Omental fat pad (tissue), 4 donors: ENCODE measurements around the gene ZNF613. TPM values are rescaled to one million over a fixed set of nuclear protein-coding genes. Genes with fewer than 3 reads are reported as not detected.
"Not testable (repeated sequence)": the region's sequence is repeated elsewhere in the genome, so short reads cannot be mapped to it uniquely, and the experiment has no call there.

Source experiments
- ATAC-seq: fragments of 150-250 bp; one replicate; pipeline ENCODE4 v1.9.1; 2016; ENCODE audit warnings: mild to moderate bottlenecking, moderate library complexity; ENCODE audit not compliant: low FRiP score
- DNase-seq: peaks from one replicate; pipeline ENCODE4 v3.0.0-alpha.2; 2019; ENCODE audit warnings: low spot score
- CTCF ChIP-seq, 3 donors: fragments of 450-650 bp; IDR thresholded peaks; one replicate each; pipeline ENCODE4 v1.5.1; 2016 to 2017; ENCODE audit warnings: antibody characterized with exemption in 3 of 3, mild to moderate bottlenecking in 3 of 3, moderate library complexity in 2 of 3
- total RNA-seq, 4 donors: library from RNA; depleted of rRNA; stranded (reverse); fragments of >200 nt; gene quantifications; one replicate each; pipeline ENCODE4 v1.1.0, GENCODE V29; 2016

Gene ZNF613
- total RNA-seq, 4 donors from 2014 or later = 2.7 to 9.0 (median 6.1) TPM

- ATAC-seq (no peak), DNase-seq (no peak)
- TF ChIP-seq CTCF (IDR thresholded peaks at IDR 0.05) = no peak
These were observed 25.4 kb upstream of the ZNF613 start for GRCh38 chr19:51901860-51902259.

- ATAC-seq (no peak), DNase-seq (no peak)
- no peak for TF ChIP-seq CTCF (IDR thresholded peaks at IDR 0.05)
These were observed 24.1 kb upstream of the ZNF613 start for GRCh38 chr19:51903192-51903591.

GRCh38 chr19:51904331-51905165 is 22.7 kb upstream of the ZNF613 start, which contains the start of gene ZNF649:
Gene ZNF649 (minus strand): TSS chr19:51905017. CDS start chr19:51900107, 4,910 bp downstream.
- no peak for TF ChIP-seq CTCF (IDR thresholded peaks at IDR 0.05)
- DNase-seq (no peak), ATAC-seq (peak; percentile 84)

- DNase-seq = no peak
- no peak for ATAC-seq
- TF ChIP-seq CTCF (IDR thresholded peaks at IDR 0.05) = no peak
These were observed 22.1 kb upstream of the ZNF613 start for GRCh38 chr19:51905206-51905605.

GRCh38 chr19:51905639-51906038 is 21.6 kb upstream of the ZNF613 start:
- ATAC-seq, DNase-seq: not testable (repeated sequence)

- ATAC-seq, DNase-seq: not testable (repeated sequence)
These were observed 21.2 kb upstream of the ZNF613 start for GRCh38 chr19:51906108-51906507.

GRCh38 chr19:51907981-51908380 is 19.3 kb upstream of the ZNF613 start:
- ATAC-seq, DNase-seq: not testable (repeated sequence)

GRCh38 chr19:51915324-51915867 is 11.9 kb upstream of the ZNF613 start:
- ATAC-seq = no peak
- no peak for TF ChIP-seq CTCF (IDR thresholded peaks at IDR 0.05)
- no peak for DNase-seq
